K562 (cell line): ENCODE results near the gene PRICKLE3. TPM values are rescaled to one million over a fixed set of nuclear protein-coding genes. Genes with fewer than 3 reads are reported as not detected.

Experiments
- ARHGAP35 ChIP-seq: fragments of 450-650 bp; IDR thresholded peaks from 2 replicates; pipeline ENCODE4 v1.6.1; 2018; ENCODE audit not compliant: partially characterized antibody
- ARID3B ChIP-seq: fragments of 250-450 bp; sonication (Bioruptor Pico); IDR thresholded peaks from 2 replicates; pipeline ENCODE4 v1.4.0; 2020; ENCODE audit warnings: borderline replicate concordance
- BCOR ChIP-seq: fragments of 450-650 bp; IDR thresholded peaks from 2 replicates; pipeline ENCODE4 v1.6.1; 2016
- CHCHD3 ChIP-seq: fragments of 250-450 bp; sonication (Bioruptor Pico); IDR thresholded peaks from 2 replicates; pipeline ENCODE4 v2.1.2; 2022; ENCODE audit warnings: mild to moderate bottlenecking
- CHD4 ChIP-seq: fragments of 200-600 bp; sonication (generic); IDR thresholded peaks from 3 replicates; pipeline ENCODE4 v1.6.1; 2012; ENCODE audit warnings: low read depth, mild to moderate bottlenecking, mixed read lengths, low read length, inconsistent platforms; ENCODE audit not compliant: insufficient read depth, insufficient replicate concordance, poor library complexity, severe bottlenecking
- E2F4 ChIP-seq: sonication (generic); formaldehyde crosslinking; IDR thresholded peaks from 2 replicates; pipeline ENCODE4 v1.8.0; 2022; ENCODE audit warnings: mild to moderate bottlenecking, low read depth, missing genetic modification reagents
- FOSL1 ChIP-seq: fragments of 200-800 bp; sonication (Bioruptor generic); conservative IDR thresholded peaks from 2 replicates; pipeline ENCODE4 v1.6.1; 2016; ENCODE audit warnings: missing genetic modification characterization, missing compliant biosample characterization
- HMG20A ChIP-seq: fragments of 450-650 bp; formaldehyde crosslinking; conservative IDR thresholded peaks from 2 replicates; pipeline ENCODE4 v1.4.0; 2020; ENCODE audit warnings: mild to moderate bottlenecking, mixed read lengths
- HNRNPUL1 ChIP-seq: fragments of 200-400 bp; formaldehyde crosslinking; IDR thresholded peaks from 2 replicates; pipeline ENCODE4 v1.6.1; 2017; ENCODE audit warnings: low read length
- MAFK ChIP-seq: IDR thresholded peaks from 2 replicates; pipeline ENCODE4 v1.6.1; 2011; ENCODE audit warnings: low read length, improper control_type of control experiment
- MNT ChIP-seq, 2 experiments: fragments of 450-650 bp; conservative IDR thresholded peaks; 2 replicates each; pipeline ENCODE4 v1.6.1; 2017; ENCODE audit warnings: mild to moderate bottlenecking in 2 of 2, moderate library complexity in 2 of 2
- NKRF ChIP-seq: fragments of 450-650 bp; IDR thresholded peaks from 2 replicates; pipeline ENCODE4 v1.6.1; 2016; ENCODE audit warnings: borderline replicate concordance
- PBX2 ChIP-seq, 2 experiments: IDR thresholded peaks in 1 of 2; conservative IDR thresholded peaks in 1 of 2; 2 replicates each; pipeline ENCODE4 v1.6.1; 2016; ENCODE audit warnings: low read depth in 2 of 2, mild to moderate bottlenecking in 1 of 2, missing compliant biosample characterization in 1 of 2, missing genetic modification characterization in 1 of 2, moderate library complexity in 1 of 2
- SAFB2 ChIP-seq: fragments of 200-400 bp; formaldehyde crosslinking; IDR thresholded peaks from 2 replicates; pipeline ENCODE4 v1.6.1; 2018; ENCODE audit warnings: borderline replicate concordance, low read length, low read depth, moderate library complexity; ENCODE audit not compliant: severe bottlenecking
- TCF15 ChIP-seq: fragments of 250-450 bp; sonication (Bioruptor Pico); IDR thresholded peaks from 2 replicates; pipeline ENCODE4 v1.8.0; 2022; ENCODE audit warnings: moderate library complexity, mild to moderate bottlenecking, inconsistent platforms
- polyA plus RNA-seq, 8 experiments: library from polyadenylated mRNA; depleted of rRNA in 4 of 8; stranded (reverse) in 5 of 8; unstranded in 3 of 8; fragments of >200 nt; fragmentation: Nextera tagmentation in 2 of 8; fragmentation: Illumina TruSeq in 1 of 8; extraction: Ambion mirVana in 2 of 8; extraction: Trizol in 1 of 8; gene quantifications; 2 replicates each; pipeline versions ENCODE4 v1.2.1 to v1.2.3, GENCODE V29; 2011 to 2014; ENCODE audit warnings: inconsistent platforms in 1 of 8, missing spikeins in 1 of 8
- total RNA-seq, 7 experiments: library from RNA; depleted of rRNA in 6 of 7; stranded (reverse); fragments of >200 nt in 6 of 7; fragmentation: Illumina TruSeq in 2 of 7; extraction: Trizol in 2 of 7; gene quantifications; 2 replicates each; pipeline versions ENCODE4 v1.2.1 to v1.2.3, GENCODE V29; 2011 to 2021; ENCODE audit warnings: low replicate concordance in 1 of 7

Gene PRICKLE3
- total and polyA plus RNA-seq, 9 of the 15 experiments (the other 6 are each of a cell fraction or from before 2014, with no cell fraction given): 1.1 to 44.3 (median 14.0) TPM

GRCh38 chrX:49155900-49156837 is 30.0 kb downstream of the PRICKLE3 start (continued):
- TF ChIP-seq MAFK (no peak), E2F4 (0 out of 2 replicates have a peak, but pooled peaks have one; percentile 35), BCOR (no peak), SAFB2 (no peak), TCF15 (no peak), CHD4 (no peak), HMG20A (CRISPR knock-in tag) (no peak), PBX2 (CRISPR knock-in tag; IDR thresholded peaks at IDR 0.05; ENCODE audit: low read depth) (no peak), PBX2 (tag; conservative IDR thresholded peaks at IDR 0.05; ENCODE audit: low read depth) (no peak), CHCHD3 (CRISPR knock-in tag) (no peak), ARID3B (CRISPR knock-in tag) (peak; percentile 66; the same call in 1 of the 2 replicates), ARHGAP35 (no peak), MNT (conservative IDR thresholded peaks at IDR 0.05) (peak; percentile 46 to 59; a peak in 3 of 4 replicates), FOSL1 (tag) (peak; percentile 82), NKRF (no peak), HNRNPUL1 (no peak)
